NCI-H128 (cell line): ENCODE results near the gene RAP2B.
"Not testable (repeated sequence)": the region's sequence is repeated elsewhere in the genome, so short reads cannot be mapped to it uniquely, and the experiment has no call there.

Source experiments
- DNase-seq: peaks from one replicate; lab custom pipeline; 2025; ENCODE audit not compliant: unreplicated experiment; lab: John Stamatoyannopoulos, UW

Gene RAP2B

GRCh38 chr3:153192327-153192726 lies 30.3 kb downstream of the RAP2B start:
- DNase-seq, result no peak

DNA sequence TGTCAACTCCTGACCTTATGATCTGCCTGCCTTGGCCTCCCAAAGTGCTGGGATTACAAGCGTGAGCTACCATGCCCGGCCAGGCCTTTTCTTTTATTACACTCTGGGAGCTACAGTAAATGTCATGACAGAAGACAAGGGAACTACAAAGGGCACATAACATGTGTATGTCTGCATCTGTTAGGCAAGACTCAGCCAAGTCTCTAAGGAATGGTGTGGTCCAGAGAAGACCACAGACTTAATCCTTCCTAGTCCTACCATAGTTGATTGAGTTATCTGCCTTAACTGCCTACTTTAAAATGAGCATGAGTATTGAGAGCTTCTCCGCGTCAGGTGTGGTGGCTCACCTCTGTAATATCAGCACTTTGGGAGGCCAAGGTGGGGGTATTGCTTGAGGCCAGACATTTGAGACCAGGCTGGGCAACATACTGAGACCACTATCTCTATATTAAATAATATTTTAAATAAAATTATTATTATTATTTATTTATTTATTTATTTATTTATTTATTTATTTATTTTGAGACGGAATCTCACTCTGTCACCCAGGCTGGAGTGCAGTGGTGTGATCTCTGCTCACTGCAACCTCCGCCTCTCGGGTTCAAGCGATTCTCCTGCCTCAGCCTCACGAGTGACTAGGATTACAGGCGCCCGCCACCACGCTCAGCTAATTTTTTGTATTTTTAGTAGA lies 31.9 kb downstream of the RAP2B start:
- DNase-seq, result not testable (repeated sequence)

DNA sequence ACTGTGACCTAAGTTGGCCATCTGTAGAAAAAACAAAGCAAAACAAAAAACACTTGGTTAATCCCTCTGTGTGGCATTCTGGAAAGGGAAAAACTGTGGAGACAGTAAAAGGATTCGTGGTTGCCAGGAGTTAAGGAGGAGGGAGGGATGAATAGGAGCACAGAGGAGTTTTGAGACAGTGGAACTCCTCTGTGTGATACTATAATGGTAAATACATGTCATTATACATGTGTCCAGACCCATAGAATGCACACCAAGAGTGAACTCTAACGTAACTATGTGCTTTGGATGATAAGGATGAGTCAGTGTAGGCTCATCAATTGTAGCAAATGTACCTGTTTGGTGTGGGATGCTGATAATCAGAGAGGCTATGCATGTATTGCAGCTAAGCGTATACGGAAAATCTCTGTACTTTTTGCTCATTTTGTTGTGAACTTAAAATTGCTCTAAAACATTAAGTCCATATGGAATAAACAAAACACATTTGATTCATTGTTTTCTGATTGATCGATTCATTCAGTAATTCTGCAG lies 33.4 kb downstream of the RAP2B start:
- DNase-seq, result no peak

DNA sequence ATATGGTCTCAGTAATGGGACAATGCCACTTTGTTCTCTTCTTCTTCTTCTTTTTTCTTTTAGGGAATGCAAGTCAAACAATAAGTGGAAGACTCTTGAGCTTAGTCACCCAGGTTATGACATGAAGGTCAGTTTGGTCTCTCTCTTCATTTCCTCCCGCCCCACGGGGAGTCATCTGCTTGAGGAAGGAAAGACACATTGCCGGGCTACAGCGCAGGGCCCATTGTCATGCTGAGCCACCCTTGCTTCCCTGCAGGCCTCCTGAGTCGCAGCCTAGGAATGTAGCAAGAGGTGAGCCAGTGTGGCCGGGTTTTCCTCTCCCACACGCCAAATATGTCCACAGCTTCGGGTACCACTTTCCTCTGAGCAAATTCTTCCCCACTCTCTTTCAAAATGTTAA lies 47.6 kb downstream of the RAP2B start:
- DNase-seq, result no peak

GRCh38 chr3:153210146-153210545 lies 48.1 kb downstream of the RAP2B start:
- DNase-seq, result no peak

DNA sequence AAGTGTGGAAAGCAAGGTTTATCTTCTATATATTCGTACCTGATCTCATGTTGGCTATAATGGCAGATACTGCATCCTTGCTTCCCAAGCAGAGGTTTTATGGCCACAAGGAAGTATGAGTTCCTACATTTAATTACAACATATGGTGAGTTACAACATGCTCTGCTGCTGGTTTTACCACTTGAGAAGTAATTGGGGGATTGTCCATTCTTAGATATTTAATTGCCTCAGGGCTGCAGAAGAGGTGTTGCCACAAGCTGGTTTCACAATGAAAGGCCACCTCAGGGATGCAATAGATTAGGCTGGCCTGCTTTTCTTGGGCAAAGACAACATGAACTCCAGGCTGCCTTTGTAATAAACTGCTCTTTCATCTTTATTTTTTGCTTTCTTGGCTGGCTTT lies 48.6 kb downstream of the RAP2B start:
- no peak for DNase-seq

GRCh38 chr3:153215497-153215896 lies 53.5 kb downstream of the RAP2B start:
- DNase-seq, result no peak

DNA sequence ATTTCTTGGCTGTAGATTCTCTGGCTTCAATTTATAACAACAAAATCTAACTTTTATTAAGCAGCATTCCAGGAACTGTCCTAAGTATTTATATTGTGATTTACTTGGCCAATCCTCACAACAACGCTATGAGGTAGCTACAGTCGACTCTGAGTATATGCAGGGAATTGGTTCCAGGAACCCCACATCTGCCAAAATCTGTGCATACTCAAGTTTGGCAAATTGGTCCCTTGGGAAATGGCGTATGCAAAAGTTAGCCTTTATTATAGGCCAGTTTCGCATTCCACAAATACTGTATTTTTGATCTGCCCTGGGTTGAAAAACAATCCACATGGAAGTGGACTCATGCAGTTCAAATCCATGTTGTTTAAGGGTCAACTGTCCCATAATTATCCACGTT lies 53.9 kb downstream of the RAP2B start:
- DNase-seq, result no peak

DNA sequence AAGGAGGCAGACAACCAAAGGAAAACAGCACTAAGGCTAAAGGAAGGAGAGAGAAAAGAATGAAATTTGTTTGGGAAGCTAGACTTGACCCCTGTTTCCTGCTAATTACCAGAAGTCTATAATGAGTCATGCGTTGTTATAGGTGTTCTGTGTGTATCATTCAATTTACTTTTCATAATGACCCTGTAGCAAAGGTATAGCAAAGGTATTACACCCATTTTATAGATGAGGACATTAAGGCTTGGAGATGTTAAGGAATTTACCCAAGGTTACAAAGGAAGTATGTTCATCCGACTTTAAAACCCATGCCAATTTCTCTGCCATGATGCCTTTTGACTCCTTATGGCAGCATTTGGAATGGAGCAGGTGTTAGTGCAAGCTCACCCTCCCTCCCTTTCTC lies 54.9 kb downstream of the RAP2B start:
- no peak for DNase-seq

GRCh38 chr3:153219146-153219545 lies 57.1 kb downstream of the RAP2B start:
- no peak for DNase-seq
